Stimulated activated CD4-positive, alpha-beta T cell treated with anti-CD3 and anti-CD28 coated beads, Interleukin-1b, Interleukin-23, amount 100 ng/mL, for 24 hours (primary cell): ENCODE results near the gene FBXL14.

Experiments used
- DNase-seq, 4 experiments: peaks; one replicate each; pipeline ENCODE4 v3.0.0-alpha.2; 2020; ENCODE audit warnings: low read depth in 4 of 4, low spot score in 1 of 4

Gene FBXL14

DNA sequence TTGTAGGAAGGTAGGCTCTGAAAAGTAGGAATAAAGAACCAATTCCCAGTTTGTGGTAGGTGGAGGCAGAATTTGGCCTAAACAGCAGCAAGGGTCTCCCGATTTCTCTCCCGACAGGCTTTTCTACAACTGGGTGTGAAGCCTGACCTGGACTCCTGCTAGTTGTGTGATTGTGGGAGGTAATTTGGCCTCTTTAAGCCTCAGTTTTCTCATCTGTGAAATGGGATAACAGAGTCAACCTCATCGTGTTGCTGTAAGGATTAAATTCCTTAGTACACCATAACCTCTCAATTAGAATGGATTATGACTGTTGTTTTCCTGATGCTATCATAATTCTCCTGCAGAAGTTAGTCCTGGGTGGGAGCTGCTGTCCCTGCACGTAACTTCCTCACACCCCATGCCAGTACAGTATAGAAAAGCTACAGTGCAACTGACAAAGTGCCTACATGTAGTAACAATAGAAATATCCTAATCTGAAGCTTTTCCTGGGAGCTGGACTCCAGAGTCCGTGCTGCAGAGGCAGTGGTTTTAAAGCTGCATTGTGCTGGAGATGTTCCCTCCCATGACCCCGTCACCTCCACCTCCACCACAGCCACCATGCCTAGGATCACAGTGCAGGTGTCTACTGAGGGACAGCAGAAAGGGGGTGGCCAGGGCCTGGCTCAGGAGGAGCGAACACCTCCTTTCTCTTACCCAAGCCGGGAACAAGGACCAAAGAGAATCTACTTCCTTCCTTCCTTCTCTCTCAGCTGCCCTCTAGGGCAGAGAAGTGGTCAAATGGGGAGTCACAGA lies 76.5 kb downstream of the FBXL14 start:
- no peak for DNase-seq

DNA sequence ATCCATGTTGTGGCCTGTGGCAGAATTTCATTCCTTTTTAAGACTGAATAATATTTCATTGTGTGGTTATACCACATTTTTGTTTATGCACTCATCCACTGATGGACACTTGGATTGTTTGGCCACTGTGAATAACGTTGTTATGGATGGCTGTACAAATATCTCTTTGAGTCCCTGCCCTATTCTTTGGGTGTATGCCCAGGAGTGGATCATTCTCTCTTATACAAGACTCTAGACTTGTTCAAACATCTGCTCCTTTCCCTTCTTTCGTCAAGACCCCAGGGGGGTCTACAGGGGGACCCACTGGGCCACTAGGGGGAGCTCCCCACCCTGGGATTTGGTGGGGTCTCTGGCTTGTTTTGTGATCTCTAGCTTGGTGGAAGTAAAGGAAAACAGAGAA lies 77.4 kb downstream of the FBXL14 start:
- no peak for DNase-seq
